Activated CD8-positive, alpha-beta memory T cell treated with anti-CD3 and anti-CD28 coated beads, Interleukin-2, amount 50 U/mL, for 1 hour (primary cell): Measurements from ENCODE around the gene KRTAP10-5.

ENCODE experiments used
- DNase-seq: peaks from one replicate; pipeline ENCODE4 v3.0.0-alpha.2; 2020; ENCODE audit errors: extremely low read depth

Gene KRTAP10-5

DNA sequence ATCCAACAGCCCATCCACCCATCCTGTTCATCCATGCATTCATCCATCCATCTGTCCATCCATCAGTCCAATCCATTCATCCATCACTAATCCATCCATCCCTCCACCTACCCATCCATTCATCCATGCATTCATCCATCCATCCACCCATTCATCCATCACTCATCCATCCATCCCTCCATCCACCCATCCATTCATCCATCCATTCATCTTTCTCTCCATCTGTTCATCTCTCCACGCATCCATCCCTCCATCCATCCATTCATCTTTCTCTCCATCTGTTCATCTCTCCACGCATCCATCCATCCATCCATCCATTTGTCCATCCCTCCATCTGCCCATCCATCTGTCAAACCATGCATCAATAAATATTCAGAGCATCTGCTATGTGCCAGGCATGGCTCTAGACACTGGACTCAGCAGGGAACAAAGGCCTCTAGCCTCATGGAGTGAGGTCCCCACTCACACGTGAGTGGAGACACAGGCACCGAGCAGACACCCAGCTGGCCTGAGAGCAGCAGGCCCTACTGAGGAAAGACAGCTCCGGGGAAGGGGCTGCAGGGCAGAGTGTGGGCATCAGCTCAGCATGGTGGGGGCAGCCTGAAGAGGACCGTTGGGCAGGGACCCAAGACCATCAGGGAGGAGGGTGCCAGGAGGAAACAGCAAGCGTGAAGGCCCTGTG lies 50.0 kb downstream of the KRTAP10-5 start:
- DNase-seq = no peak

DNA sequence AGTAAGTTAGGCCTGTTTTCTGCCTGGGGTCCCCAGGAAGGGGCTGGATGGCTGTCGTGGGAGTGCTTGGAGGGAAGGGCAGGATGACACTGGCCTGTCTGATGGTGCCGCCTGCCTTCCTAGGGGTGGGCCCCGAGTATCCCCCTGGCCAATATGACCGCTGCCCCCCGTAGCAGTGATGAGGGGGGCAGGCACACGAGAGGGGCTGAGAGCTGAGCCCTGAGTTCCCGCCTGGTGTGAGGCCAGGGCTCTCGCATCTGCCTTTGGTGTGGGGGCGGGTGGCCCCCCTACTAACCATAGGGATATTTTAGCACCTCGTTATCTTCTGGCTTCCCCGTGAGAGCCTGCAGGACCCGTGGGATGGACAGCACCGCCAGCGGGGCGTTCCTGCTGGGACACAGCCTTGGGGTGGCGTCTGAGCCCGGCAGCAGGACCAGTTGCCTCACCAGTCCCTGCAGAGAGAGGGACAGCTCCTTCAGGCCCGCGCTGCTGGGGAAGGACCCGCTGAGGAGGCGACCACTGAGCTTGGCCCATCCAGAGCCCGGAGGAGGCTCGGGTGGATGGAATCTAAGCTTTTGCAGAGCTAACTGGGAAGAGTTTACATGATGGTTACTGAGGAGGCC lies 50.8 kb downstream of the KRTAP10-5 start:
- no peak for DNase-seq
